Measurements from ENCODE around the gene C1orf53. TPM values are rescaled to one million over a fixed set of nuclear protein-coding genes. Genes with fewer than 3 reads are reported as not detected.
A peak's percentile ranks its signal among the peaks of the same experiment; 100 is the strongest.

The C1orf53 gene
- total and polyA plus RNA-seq, 2 donors (not counting 1 experiment from before 2014, with no cell fraction given) = 0.24 TPM; not detected in 1

DNA sequence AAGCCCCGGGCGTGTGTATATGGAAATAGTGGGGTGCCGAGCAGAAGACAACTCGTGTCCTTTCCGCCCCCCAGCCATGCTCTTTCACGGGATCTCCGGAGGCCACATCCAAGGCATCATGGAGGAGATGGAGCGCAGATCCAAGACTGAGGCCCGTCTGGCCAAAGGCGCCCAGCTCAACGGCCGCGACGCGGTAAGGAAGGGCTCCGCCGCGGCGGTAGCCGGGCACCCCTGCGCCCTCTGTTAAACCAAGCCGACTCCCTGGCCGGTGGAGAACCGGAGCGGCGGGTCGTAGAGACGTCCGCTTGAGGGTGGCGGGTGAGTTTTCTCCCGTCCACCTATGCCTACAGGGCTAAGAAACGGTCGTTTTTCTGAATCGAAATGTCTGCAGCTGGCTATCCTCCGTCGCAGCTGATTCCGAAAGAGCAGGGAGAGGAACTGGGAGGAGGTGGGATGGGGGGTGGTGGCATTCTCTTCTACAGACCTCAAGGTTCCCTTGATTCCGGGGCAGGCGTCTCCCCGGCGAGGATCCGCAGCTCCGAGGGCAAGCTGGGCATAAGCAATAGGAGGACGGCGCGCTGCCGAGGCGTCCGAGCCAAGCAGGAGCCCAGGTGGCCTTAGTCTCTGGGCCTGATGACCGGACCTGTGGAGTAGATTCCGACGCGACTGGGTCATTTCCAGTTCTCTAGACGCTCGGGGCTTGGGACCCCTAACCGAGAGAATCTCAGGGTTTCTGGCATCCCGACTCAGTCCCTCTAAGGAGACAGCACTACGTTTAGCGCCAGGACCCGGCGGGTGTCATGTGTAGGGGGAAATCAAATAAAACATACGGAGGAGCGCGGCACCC is 15.6 kb downstream of the C1orf53 start:
- intact Hi-C loops (cut with micrococcal nuclease) = loop anchor here (1.0 to 2.0 kb wide), 2 partner anchors 9 to 13 kb away; no protein-coding TSS in a partner anchor
- peak overlapping the region; percentile 16 for H3K27ac Mint-ChIP-seq
- H3K4me3 Mint-ChIP-seq = peak overlapping the region; percentile 85
- H3K4me1 ChIP-seq (ENCODE audit: control insufficient read depth in 2 of 2, insufficient read depth in 2 of 2, low read length in 2 of 2) = peaks cover 72 to 84% of the 10 kb centered on the region in 2 donors
- ATAC-seq (ENCODE audit: low read depth) (peak; percentile 42), DNase-seq (peak; percentile 69)
- no peaks in the 10 kb centered on the region for H3K79me2 ChIP-seq (ENCODE audit: control insufficient read depth, insufficient read depth, low read length)
- H3K9me3 ChIP-seq (ENCODE audit: control extremely low read depth in 1 of 3, control insufficient read depth in 2 of 3, insufficient read depth in 1 of 3, low read length in 2 of 3) = peaks cover 0 to 59% (median 5%) of the 10 kb centered on the region in 3 donors
- peaks cover 0 to 98% (median 91%) of the 10 kb centered on the region in 4 experiments for H3K27me3 ChIP-seq (replicated peaks in 1 of 4; ENCODE audit: control extremely low read depth in 1 of 4, control insufficient read depth in 3 of 4, insufficient read depth in 4 of 4, low read length in 3 of 4)
- H3K4me2 ChIP-seq (replicated peaks; ENCODE audit: low read depth, low read length, poor library complexity, severe bottlenecking) = peak overlapping the region; percentile 80
- H3K4me1 Mint-ChIP-seq = peaks cover 71% of the 10 kb centered on the region
- H3K9me3 Mint-ChIP-seq (ENCODE audit: insufficient read depth) = no peaks in the 10 kb centered on the region
- H3K36me3 ChIP-seq (replicated peaks in 1 of 2; ENCODE audit: control extremely low read depth in 1 of 2, control insufficient read depth in 1 of 2, extremely low read depth in 1 of 2, insufficient read depth in 2 of 2, low read length in 1 of 2) = no peaks in the 10 kb centered on the region
- TF ChIP-seq EZH2 (IDR thresholded peaks at IDR 0.05; ENCODE audit: borderline replicate concordance, insufficient read depth, low read depth, low read length, poor library complexity, severe bottlenecking) (peak; percentile 97), CTCF (IDR thresholded peaks at IDR 0.05) (no peak)
- POLR2A ChIA-PET = interaction anchor here (0.8 kb wide), 1 partner anchor 783 kb away, joined by 8 read pairs; no protein-coding TSS in a partner anchor
- peak overlapping the region; percentile 15 to 60 (median 37) for H3K4me3 ChIP-seq (ENCODE audit: control extremely low read depth in 1 of 5, extremely low read depth in 1 of 5, insufficient read depth in 1 of 5, low read depth in 2 of 5, low read length in 4 of 5)
- peaks cover 91% of the 10 kb centered on the region for H3K27me3 Mint-ChIP-seq
- WGBS (ENCODE audit: insufficient coverage) = 4% methylated on average over 55 of the region's 64 CpGs
- H2AFZ ChIP-seq (ENCODE audit: insufficient read depth, low read depth, low read length, poor library complexity, severe bottlenecking) = peak overlapping the region; percentile 59
- CTCF ChIA-PET = interaction anchor here (0.7 to 2.9 kb wide), 6 partner anchors 10 to 398 kb away, joined by 3 to 11 read pairs (median 4); partner anchors contain the start of gene C1orf53
- H3K9ac ChIP-seq (ENCODE audit: low read length) = peak overlapping the region; percentile 61
- no peak overlapping the region for H3K27ac ChIP-seq (ENCODE audit: low read length in 2 of 2)
- no peaks in the 10 kb centered on the region for H4K20me1 ChIP-seq (ENCODE audit: control insufficient read depth, insufficient read depth, low read length, poor library complexity, severe bottlenecking)

Data from B cell (primary cell).